Suppressor macrophage treated with lipopolysaccharide for 4 hours (primary cell): ENCODE data around the gene GINS2.

ENCODE experiments used
- DNase-seq: peaks from one replicate; pipeline ENCODE4 v3.0.0-alpha.2; 2020

Gene GINS2

DNA sequence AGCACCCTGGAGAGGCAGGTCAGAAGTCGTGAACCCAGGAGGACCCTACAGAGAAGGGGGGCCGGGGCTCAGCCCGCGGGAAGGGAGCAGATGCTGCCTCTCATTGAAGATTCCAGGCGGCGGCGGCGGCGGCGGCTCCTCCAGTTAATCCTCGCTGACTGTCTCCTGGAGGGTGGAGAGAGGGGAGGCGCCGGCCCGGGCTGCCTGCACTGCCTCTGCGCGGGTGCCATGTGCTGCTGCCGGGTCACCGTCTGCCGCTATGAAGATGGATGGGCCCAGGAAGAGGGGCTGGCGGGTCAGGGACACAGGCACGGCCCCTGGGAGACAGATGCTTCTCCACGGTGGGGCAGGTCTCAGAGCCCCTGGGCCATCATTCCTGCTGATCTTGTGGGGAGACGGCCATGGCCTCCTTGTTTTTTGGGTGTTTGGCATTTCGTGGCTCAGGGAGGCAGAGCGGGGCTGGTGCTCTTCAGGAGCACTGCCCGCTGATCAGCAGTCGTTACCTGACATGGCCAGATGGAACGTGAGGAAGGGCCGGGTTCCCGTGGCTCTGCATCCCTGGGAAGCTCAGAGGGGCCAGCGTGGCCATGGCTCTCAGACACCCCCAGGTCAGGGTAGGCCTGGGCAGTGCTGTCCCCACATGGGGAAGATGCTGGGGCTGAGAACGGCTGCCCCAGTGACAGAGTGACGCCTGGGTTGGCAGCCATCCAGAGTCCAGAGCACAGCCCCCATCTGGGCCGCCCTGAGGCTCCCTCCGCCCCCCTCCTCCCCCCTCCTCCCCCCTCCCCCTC is 36.1 kb downstream of the GINS2 start:
- DNase-seq = no peak

DNA sequence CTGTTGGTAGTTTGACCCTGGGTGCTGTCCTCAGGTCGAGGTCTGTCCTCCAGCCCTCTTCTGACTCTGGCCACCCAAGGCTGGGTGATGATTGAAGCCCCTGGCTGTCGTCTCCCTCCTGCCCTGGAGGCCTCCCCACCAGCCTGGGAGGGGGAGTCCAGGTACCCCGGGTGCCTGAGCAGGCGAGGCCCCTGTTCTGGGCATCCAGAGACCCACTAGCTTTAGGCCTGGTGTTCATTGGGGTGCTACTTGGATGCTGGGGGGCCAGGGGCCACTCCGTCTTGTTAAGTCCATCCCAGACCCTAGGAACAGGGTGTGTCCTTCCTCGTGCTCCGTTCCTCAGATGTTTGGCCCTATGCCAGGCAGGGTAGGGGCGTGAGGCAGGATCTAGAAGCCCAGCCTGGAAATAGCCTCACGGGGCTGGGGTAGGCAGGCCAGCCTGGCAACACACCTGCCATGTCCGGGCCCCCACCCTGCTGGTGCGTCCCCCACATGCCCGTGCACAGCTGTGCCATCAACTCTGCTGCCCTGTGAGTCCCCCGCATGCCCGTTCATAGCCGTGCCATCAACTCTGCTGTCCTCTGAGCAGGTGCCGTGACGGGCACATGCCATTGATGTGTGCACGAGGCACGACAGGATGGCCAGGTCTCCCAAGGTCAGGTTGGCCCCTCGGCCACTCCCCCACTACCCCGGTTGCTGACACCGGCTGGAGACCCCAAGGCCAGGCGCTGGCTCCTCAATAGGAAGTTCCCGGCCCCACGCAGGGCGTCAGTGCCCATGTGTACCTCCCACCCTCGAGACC is 36.9 kb downstream of the GINS2 start:
- no peak for DNase-seq

DNA sequence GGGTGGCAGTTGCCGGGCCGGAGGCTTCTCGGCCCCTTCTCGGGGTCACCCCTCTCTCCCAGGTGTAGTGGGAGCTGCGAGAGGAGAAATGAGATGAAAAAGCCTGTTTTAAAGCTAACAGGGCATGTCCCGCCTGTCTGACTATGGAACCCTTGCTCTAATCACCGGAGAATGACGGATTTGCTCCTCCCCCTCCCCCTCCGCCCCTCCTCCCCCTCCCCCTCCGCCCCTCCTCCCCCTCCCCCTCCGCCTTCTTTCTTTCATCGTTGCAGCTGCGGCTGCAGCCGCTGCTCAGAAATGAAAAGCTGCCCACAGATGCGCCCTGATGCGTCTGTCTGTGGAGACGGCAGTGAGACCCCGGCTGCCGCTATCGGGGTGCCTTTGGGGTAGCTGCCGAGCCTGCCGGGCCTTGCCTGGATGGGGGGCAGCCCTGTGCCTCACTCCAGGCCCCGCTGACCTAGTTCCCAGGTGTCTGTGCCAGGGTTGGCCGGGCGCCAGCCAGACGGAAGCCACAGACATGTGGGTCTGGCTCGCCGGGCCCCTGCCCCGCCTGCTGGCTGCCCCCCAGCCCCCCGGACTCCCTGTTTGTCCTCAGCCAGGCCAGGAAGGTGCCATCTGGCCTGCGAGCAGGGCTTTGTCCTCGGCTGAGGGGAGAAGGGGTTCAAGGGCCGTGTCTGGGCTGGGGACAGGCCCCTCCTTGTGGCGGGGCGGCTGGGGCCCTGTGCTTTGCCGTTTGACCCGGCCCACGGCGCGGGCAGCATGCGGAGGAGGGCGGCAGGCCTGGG is 37.7 kb downstream of the GINS2 start:
- no peak for DNase-seq

DNA sequence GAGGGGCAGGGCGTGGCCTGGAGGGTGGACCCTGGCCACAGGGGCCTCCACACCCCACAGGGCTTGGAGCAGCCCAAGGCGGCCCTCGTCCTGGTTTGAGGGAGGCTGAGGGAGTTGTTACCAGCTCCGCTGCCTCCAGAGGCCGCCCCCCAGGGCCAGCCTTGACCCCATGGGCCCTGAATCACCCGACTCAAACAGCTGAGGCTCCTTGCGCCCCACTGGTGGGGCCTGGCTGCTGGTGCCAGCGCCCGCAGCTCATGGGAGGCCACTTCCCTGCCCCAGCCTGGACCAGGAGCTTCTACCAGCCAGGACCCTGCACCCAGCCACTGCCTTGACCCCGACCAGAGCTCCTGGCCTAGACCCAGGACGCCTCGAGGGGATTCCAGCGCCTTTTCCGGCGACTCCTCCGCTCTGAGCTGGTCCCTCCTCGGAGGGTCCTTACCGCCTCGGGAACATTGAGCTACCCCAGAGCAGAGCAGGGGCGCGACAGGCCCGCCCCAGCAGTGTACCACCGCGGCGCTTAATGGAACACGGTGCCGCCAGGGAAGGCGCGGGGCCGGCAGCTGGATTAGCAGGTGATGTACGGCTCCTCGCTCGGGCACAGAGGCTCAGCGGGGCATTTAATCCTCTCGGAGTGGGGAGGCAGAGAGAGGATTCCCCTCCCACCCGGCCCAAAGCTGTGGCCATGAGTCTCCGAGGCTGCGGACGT is 38.5 kb downstream of the GINS2 start:
- no peak for DNase-seq

DNA sequence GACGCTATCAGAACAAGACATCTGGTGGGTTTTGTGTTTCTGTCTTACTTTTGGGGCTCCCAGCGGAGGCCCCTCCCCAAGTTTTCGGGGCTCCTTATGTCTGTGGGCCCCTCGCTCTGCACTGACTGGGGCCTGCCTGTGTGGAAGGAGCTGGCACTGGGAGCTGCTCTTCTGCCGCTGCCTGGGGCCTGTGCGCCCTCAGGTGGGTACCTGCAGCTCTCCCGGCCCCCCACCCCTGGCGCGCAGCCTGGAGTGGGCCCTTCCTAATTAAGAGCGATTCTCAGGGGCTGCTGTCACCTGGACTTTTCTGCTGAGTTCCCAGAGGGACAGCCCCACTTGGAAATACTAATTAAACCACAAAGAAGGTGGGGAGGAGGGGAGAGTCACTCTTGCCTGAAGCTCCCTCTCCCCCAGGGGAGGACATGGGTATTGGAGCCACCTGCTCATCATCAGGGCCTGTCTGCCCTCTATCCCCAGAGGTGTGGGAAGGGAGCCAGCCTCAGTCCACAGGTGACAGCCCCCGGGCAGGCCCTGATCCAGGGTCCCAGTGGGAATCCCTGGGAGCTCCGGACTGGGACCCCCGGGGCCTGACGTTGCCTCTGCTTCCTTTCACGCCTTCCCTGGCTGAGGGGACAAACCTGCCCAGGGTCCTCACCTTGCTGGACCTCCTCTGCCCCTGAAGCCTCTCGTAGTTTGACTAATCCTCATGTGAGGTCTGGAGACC is 39.2 kb downstream of the GINS2 start:
- DNase-seq = no peak

DNA sequence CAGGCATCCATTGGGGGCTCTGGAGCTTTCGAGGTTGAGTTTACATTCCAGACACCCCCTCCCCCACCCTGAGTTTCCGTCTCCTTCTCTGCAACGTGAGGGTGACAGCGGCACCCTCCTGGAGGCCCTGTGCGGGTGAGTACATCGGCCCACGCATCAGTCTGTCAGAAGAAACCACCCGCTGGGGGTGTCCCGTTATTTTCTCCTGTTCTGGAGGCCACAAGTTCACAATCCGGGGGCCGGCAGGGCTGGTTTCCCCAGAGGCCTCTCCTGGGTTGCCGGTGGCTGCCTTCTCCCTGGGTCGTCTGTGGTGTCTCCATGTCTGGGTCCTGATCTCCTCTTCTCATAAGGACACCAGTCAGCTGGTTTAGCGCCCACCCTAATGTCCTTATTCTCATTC is 39.9 kb downstream of the GINS2 start:
- DNase-seq = no peak

DNA sequence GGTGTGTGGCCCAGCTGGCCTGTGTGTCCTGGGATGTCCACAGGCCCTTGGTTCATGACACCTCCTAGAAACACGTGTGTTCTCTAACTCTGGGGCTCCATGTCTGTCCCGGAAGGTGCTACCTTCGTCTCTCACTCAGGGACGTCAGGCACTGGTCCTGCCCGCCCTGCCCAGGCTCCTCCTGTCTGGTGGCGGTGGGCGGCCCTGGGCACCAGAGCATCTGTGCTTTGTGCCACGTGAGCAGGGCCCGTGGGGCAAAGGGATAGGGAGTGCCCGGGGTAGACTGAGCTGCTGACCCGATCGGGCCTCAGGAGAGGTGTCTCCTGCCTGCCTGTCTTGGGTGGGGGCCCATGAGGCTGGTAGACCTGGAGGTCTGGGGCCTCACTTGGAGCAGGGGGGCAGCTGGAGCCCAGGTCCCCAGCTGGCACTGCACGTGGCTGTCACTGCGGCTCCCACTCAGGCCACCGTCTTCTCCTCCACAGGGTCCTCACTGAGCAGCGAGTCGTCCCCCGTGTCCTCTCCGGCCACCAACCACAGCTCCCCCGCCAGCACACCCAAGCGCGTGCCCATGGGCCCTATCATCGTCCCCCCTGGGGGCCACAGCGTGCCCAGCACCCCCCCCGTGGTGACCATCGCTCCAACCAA is 40.6 kb downstream of the GINS2 start:
- no peak for DNase-seq

DNA sequence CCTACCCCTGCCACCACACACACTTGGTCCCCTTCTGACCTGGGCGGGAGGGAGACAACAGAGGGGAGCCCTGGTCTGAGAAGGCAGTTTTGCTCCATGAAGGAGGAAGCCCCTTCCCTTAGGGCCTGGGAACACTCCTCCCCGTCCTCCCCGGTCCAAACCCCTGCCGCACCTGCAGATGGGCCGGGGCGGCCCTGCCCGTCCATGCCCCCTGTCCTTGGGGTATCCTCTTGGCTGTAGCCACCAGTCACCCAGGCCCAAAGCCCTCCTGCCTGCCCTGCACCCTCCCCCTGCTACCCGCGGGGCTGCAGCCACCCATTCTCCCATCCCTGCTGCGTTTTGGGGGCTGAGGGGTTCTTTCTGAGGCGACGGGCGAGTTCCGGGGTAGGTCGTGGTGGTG is 41.8 kb downstream of the GINS2 start:
- DNase-seq = no peak

DNA sequence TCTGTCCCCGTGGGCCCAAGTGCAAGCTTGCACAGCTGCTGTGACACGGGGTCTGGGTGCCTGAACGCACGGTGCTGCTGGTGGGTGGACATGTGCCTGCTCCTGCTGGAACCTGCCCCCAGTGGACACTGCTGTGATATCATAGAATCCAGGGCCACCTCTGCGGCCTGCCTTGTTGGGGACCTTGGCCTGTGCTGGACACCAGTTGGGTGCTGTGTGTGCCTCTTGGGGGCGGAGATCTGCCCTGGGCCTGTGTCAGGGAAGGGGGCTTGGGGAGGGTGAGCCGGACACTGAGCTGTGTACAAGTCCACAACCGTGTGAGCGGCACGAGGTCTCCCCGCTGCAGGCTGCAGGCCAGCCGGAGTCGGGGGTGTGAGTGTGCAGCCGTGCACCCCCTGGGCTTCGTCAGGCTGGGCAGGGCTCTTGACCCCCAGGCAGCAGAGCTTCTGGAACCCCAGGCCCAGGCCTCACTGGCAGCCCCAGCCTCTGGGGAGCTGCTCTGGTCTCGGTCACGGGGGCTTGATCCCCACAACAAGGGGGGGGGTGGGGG is 42.3 kb downstream of the GINS2 start:
- DNase-seq = no peak

DNA sequence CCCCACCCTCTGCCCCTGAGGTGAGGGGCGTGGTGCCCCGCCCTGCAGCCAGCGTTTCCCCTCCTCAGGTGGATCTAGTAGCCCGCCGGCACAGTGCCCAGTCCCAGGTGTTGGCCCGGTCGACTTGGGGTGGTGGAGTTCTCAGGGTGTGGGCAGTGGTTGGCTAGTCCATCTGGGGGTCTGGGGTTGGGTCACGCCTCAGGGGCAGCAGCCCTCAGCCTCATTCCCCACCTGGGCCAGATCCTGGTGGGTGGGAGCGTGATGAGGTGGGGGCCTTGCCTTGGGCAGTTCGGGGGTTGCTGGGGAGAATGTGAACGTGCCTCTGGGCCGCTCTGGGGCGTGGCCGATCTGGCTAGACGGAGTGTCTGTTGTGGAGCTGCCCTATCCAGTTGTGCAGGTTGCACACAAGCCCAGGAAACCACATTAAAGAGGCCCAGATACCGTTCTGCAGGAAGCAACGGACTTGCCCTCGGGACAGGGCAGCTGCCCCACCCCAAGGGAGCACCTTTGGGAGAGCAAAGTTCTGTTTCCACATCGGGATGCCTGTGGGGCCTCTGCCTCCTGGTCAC is 43.6 kb downstream of the GINS2 start:
- DNase-seq = no peak

DNA sequence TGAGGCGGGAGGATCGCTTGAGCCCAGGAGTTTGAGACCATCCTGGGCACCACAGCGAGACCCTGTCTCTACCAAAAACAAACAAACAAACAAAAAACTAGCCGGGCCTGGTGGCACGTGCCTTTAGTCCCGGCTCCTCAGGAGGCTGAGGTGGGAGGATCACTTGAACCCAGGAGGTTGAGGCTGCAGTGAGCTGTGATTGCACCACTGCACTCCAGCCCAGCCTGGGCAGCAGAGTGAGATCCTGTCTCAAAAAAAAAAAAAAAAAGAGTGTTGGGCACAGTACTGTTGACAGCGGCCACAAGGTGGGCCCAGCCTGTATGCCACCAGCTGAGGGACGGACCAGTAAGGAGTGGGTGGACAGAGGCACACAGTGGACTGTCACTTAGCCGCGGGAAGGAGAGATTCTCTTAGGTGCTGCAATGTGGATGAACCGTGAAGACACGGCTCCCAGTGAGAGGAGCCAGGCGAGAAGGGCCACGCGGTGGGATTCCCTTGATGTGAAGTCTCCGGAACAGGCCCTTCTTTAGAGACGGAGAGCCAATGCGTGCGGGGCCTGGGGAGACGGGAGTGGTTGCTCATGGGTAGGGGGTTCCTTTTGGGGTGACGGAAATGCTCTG is 44.6 kb downstream of the GINS2 start:
- no peak for DNase-seq

DNA sequence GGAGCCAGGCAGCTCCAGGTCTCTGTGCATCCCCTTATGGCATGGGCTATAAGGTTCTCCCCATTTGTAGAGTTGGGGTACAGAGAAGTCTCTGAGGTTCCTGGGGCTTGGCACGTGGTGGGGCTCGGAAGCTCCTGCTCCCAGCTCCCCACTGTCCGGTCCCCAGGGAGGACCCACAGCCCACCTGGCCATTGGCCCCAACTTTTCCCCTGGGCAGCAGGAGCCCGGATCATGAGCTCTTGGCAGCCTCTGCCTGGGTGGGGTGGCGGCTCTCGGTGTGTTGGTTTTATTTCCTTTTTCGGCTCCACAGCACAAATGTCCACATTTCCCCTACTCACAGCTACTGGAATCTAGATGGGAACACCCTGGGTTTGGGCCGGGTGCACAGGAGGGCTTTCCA is 45.1 kb downstream of the GINS2 start:
- DNase-seq = peak; percentile 16

DNA sequence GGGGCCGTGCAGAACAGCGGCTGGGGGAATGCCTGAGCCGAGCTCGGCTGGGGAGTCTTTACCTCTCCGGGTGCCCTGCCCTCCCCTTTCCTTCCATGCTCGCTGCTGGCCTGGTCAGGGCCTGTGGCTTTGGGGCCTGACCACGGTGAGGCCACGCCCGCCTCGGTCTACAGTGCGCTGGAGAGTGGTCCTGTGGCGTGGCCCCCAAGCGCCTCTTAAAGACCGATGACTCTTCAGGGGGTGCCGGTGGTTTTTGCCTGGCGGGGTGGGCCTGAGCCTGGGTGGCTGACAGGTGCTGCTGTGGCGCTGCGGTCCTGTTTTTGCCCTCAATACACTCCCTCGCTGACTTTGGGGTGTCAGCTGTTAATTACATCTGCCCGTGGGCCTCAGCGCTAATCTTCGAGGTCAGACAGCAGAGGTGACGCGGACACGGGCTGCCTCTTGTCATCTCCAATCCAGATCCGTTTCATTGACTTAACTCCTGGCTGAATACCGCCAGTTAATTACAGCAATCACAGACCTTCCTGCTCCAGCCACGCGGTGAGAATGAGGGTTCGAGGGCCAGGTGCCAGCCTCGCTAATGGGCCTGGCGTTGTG is 45.9 kb downstream of the GINS2 start:
- DNase-seq = no peak

DNA sequence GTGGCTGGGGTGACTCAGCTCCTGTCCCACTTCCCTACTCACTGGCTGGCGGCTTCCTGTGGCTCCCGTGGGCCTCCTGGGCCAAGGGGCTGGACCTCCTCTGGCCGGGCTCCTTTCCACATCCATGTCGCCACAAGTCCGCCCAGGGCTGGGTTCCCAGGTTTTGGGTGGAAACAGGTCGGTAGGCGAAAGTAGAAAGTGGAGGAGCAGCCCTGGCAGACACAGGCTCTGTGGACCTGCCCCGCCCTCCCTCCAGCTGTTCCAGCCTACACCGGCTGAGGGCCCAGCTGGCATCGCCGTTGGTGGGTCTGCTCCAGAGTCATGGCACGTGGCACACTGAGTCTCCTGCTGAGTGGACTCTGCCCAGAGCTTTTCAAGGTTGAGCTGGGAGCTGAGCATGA is 47.0 kb downstream of the GINS2 start:
- DNase-seq = peak; percentile 3

DNA sequence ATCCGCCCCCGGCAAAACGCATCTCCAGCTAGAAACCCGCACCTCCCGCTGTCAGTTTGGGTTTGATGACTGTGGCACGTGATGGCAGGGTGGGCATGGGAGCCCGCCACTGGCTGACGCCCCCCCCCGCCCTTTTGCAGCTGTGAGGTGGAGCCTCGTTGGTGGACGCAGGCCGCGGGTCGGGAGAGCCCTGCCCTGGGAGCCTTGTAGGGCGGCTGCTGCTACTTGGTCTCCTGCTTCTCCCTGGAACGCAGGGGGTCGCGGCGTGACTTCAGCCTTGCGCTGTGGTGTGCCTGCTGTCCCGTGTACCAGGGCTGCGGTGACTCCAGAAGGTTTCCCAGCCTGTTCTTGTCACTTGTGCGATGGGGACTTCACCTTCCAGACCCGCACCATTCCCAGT is 47.4 kb downstream of the GINS2 start:
- no peak for DNase-seq

DNA sequence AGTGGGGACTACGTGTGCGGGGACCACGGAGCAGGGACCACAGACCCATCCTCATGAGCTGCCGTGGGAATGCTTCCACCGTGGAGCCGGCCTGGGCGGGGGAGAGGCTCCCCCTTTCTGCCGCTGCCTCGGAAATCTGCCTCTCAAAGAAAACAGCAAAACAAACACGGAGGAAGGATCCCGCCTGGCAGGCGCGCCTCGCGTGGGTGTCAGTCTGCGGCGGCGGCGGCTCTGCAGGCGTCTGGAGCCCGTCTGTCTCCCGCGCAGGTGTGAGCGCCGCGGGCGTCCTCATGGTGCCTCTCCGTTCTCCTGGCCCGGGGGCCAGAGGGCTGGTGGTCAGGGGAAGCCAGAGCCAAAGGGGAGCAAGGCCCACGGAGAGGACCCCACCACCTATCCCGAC is 48.2 kb downstream of the GINS2 start:
- DNase-seq = no peak

DNA sequence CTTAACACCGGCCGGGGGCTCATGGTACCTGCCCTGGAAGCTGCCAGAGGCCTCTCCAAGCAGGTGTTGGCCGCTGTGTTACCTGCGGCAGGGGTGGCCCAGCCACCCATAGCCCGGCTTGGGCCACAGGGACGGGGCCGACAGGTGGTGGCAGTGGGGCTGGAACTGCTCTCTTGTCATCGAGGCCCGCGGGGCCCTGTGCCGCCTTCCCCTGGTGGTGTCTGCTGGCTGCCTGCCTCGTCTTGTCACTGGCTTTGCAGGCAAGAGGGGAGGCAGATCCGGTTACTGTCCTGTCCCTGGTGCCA is 48.5 kb downstream of the GINS2 start:
- no peak for DNase-seq

DNA sequence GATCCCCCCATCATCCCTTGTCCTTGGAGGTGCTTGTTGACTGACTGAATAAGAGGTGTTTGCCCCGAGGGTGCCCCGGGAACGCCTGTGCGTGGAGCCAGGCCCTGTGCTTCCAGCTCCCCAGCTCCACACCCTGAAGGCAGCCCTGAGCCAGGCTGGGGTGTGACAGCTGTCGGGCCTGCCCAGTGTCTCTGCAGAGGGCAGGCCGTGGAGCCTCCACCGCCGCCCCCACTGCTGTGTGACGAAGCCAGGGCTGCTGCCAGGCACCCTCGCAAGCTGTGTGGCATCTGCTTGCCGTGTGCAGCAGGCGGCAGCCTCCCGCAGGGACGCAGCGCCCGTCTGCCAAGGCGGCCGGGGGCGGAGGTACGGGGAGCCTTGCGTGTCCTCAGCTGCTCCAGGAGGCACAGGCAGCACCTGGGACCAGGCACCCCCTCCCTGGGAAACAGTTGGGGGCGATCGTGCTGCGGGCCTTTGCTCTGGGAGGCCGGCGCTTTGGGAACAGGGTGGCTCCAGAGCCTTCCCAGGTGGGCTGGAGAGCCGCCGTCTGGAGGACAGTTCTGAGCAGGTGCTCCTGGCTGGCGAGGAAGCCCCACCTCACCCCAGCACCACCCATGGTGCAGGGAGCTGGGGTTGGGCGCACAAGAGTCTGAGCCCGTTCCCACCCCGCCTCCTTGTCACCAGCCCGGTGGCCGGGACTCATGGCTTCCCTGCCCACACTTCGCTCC is 49.1 kb downstream of the GINS2 start:
- DNase-seq = no peak

DNA sequence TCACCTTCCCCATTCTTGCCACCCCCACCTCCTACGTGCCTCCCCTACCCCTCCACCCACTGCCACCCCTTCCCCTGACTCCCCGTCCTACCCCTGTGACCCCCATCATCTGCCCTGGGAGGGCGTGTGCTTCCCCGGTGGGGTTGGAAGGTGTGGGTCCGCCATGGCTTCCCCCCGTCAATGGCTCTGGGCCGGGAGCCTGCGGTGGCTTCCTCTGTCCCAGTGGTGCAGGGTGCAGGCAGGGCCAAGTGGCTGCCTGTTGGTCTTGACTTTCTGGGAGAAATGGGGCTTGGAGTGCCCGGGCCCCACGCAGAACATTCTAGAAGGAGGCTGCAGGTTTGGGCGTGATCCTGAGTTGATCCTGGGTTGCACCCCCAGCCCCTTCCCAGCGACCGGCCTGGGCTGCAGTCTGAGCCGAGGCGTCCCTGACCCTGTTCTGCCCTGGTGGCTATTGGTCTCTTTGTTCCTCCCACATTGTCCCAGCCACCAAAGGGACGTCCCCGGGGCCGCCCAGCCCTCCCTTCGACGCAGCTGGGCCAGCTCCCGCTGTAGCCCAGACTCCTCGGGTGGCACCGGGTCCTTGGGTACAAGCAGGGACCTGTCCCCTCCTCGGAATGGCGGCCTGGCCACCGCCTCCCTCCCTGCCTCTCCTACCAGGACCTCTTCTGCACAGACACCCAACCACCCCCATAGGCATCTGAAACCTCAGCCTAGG is 49.9 kb downstream of the GINS2 start:
- DNase-seq = no peak
